CD4-positive, alpha-beta T cell treated with Interleukin-2 at 100 ng/mL for 4 hours (primary cell): ENCODE results near the gene GREB1L.
"Not testable (repeated sequence)": the region's sequence is repeated elsewhere in the genome, so short reads cannot be mapped to it uniquely, and the experiment has no call there.

Experiments
- DNase-seq: peaks from one replicate; pipeline ENCODE4 v3.0.0-alpha.2; 2020; ENCODE audit warnings: low spot score

GREB1L gene

GRCh38 chr18:21242141-21242779 lies at the start of gene GREB1L:
Gene GREB1L, plus strand, starts transcription at chr18:21242232. Its CDS starts 141,287 bp downstream, at chr18:21383519.
- DNase-seq: no peak

- no peak for DNase-seq
These were observed 49.8 kb upstream of the GREB1L start for GRCh38 chr18:21192308-21192624.

GRCh38 chr18:21194871-21195771 lies 46.9 kb upstream of the GREB1L start:
- DNase-seq: peak; percentile 35

GRCh38 chr18:21196426-21196825 lies 45.6 kb upstream of the GREB1L start:
- no peak for DNase-seq

GRCh38 chr18:21203126-21203525 lies 38.9 kb upstream of the GREB1L start:
- DNase-seq: no peak

GRCh38 chr18:21203542-21204241 lies 38.3 kb upstream of the GREB1L start:
- no peak for DNase-seq

- DNase-seq: no peak
These were observed 36.3 kb upstream of the GREB1L start for GRCh38 chr18:21205695-21206094.

GRCh38 chr18:21210278-21210677 lies 31.8 kb upstream of the GREB1L start:
- DNase-seq: no peak

- DNase-seq: no peak
These were observed 31.2 kb upstream of the GREB1L start for GRCh38 chr18:21210784-21211183.

GRCh38 chr18:21214409-21214808 lies 27.6 kb upstream of the GREB1L start:
- not testable (repeated sequence) for DNase-seq

- no peak for DNase-seq
These were observed 26.5 kb upstream of the GREB1L start for GRCh38 chr18:21215490-21215889.

GRCh38 chr18:21218862-21219261 lies 23.2 kb upstream of the GREB1L start:
- DNase-seq: no peak

- no peak for DNase-seq
These were observed 11.6 kb upstream of the GREB1L start for GRCh38 chr18:21230436-21230835.

GRCh38 chr18:21241301-21242048 lies 557 bp upstream of the GREB1L start:
- DNase-seq: no peak

- DNase-seq: no peak
These were observed 859 bp downstream of the GREB1L start for GRCh38 chr18:21242780-21243401.

- no peak for DNase-seq
These were observed 12.5 kb downstream of the GREB1L start for GRCh38 chr18:21254576-21254975.

GRCh38 chr18:21255211-21255610 lies 13.2 kb downstream of the GREB1L start:
- DNase-seq: no peak

- DNase-seq: no peak
These were observed 15.4 kb downstream of the GREB1L start for GRCh38 chr18:21257386-21257785.

- DNase-seq: no peak
These were observed 18.6 kb downstream of the GREB1L start for GRCh38 chr18:21260621-21261020.

- no peak for DNase-seq
These were observed 19.3 kb downstream of the GREB1L start for GRCh38 chr18:21261352-21261751.

- DNase-seq: no peak
These were observed 20.2 kb downstream of the GREB1L start for GRCh38 chr18:21262244-21262643.

GRCh38 chr18:21262979-21263378 lies 20.9 kb downstream of the GREB1L start:
- DNase-seq: no peak
